NCI-H2107 (cell line): Measurements from ENCODE around the gene ARL8A.

Experiments used
- DNase-seq: peaks from one replicate; lab custom pipeline; 2025; lab: John Stamatoyannopoulos, UW

The ARL8A gene

GRCh38 chr1:202135221-202135721 is 9.3 kb downstream of the ARL8A start:
- peak; percentile 72 for DNase-seq

DNA sequence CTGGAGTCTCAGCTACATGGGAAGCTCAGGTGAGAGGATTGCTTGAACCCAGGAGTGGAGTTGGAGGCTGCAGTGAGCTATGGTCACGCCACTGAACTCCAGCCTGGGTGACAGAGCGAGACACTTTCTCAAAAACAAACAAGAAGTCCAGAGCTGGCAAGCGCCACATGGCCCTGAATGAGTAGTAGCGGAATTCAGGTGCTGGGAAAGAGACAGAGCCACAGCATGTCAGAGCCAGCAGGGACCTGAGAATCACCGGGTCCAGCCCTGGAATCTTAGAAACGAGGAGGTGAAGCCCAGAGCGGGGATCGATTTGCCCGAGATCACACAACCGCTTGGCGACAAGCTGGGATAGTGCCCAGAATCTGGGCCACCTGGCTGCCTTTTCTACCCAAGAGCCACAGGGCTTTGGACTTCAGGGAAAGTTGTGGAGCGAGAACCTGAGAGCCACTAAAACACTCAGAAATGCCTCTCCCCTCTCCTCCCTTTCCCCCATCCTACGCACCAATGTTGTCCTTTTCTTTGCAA is 9.8 kb downstream of the ARL8A start:
- DNase-seq, result no peak

- no peak for DNase-seq
Observed at GRCh38 chr1:202133989-202134388, 10.5 kb downstream of the ARL8A start.

GRCh38 chr1:202133496-202133895 is 11.0 kb downstream of the ARL8A start:
- no peak for DNase-seq

DNA sequence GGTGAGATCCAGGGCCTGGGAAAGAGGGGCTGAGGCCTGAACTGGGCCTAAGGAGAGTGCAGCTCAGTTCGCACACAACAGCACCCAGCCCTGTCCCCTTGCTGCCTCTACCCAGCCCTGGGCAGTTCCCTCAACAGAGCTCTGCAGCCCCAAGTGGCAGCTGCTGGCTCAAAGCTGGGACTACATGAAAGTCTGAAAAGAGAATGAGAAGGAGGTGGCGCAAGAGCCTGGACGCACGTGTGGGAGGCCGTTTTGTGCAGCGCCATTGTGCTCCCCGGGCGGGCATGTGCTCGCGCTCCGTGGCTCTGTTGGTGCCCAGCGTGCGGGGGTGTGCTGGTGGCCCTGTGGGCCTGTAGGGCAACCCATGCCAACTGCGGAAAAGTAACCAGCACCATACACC is 11.5 kb downstream of the ARL8A start:
- DNase-seq, result no peak

DNA sequence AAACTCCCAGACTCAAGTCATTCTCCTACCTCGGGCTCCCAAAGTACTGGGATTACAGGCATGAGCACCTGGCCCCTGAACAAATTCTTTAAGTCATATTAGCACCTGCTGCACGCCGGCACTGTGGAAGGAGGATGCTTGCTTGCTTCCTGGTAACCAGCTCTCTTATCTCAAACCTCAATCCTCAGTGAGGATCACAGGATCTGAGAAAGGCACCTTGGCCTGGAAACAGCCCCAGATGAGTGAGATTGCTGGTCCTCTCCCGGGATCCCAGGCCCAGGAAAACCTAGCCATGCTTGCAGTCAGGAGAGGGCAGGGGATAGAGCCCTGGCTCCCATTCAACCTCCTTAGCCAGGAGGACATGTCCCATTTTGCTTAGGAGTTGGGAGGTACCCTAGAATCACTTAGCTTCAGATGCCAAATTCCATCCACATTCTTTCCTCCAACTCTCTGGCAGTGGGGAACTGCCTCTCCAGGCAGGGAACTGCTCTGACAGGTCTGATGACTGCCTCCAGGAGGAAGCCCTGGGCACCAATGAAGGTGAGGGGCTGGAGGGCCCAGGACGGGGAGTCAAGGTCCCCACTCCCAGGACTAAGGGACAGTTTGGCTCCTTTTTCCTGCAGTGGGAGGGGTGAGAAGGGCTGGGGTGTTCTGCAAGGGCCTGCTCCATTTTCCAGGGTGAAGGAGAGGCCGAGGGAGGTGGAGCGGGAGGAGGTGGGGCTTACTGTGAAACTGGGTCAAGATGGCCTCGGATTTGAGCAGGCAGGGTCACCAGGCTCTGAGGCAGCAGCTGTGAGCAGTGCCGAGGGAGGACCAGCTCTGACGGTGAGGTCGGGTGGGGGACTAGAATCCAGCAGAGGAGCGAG is 12.3 kb downstream of the ARL8A start:
- DNase-seq, result no peak

DNA sequence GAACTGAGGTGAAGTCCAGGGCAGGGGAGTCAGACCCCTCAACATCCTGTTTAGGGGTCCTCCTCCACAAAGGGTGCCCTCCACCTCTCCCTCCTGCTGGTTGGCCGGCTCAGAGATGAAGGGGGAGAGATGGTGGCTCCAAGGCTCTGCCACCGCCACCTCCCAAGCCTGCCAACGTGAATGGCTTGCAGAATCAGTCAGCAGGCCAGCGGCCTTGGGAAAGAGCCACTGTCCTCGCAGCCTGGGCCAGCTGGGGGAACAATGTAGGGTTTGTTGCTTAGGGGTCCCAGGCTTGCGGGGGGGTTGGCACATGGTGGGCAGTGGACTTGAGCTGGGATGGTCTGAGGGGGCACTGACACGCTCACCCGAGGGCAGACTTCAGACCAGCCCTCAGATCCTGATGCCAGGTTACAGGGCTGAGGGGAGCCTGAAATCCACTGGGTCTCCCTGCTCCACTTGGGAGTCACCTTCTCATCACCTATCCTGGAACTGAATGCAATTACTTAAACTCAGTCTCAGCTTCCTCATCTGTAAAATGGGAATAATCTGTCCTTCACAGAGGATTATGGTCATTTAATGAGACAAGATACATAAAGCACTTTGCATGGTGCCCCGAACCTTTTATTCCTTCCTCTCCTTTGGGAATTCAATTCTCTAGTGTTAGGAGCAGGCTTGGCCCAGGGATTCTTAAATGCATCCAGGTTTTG is 13.6 kb downstream of the ARL8A start:
- no peak for DNase-seq

- DNase-seq, result no peak
Observed at GRCh38 chr1:202130297-202130721, 14.2 kb downstream of the ARL8A start.

DNA sequence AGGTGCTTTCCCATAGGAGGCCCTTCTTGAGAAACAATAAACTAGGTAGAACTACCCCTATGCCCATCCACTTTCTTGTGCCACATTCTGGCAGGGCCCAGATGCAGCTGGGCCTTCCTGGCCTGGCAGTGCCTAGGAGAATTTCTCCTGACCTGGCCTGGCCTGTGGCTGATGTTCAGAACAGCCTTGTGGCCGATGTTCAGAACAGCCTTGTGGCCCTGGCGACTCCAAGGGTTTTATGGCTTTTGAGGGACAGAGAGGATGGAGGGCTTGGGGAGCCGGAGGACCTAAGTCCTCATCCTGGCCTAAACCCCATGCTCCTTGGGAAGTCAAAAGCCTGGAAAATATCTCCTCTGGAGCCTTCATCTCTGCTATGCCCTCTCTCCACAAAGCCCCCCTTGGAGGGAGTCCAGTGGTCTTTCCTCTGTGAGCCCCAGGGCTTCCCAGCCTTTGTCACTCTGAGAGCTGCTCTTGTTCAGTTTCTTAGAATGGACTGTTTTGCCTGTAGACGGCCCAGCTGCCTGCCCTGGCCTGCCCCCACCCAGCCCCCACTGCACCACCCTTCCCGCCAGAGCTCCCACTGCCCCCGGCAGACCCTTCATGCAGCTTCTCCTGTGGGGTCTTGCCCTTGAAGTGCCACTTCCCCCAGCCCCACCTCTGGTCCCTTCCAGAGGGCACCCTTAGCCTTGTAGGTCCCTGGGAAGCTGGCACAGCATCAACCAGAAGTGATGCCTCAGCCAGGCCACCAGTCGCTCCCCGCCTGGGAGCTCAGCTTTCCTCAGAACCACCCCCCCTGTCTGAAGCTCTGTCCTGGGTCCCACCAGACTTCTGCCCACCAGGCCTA is 14.9 kb downstream of the ARL8A start:
- DNase-seq, result no peak

GRCh38 chr1:202127836-202128622 is 16.5 kb downstream of the ARL8A start:
- no peak for DNase-seq

- DNase-seq, result no peak
Observed at GRCh38 chr1:202127061-202127460, 17.5 kb downstream of the ARL8A start.

DNA sequence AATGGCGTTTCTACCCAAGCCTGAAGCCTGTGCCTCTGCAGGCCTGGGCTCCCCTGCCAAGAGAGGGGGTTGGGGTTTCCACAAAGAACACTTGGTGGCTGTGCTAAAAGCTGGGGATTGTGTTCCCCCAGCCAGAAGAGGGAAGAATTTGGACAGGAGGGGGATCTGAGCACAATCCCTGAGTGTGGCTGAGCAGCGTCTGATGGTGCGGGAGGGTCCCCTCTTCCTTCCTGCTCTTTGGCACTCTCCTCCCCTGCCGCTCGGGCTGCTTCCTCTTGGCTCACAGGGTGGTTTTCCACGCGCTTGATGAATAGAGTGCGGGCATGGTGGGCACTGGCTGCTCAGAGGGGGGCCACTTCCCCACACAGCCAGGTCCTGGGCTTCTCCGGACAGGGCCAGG is 18.1 kb downstream of the ARL8A start:
- DNase-seq, result no peak

DNA sequence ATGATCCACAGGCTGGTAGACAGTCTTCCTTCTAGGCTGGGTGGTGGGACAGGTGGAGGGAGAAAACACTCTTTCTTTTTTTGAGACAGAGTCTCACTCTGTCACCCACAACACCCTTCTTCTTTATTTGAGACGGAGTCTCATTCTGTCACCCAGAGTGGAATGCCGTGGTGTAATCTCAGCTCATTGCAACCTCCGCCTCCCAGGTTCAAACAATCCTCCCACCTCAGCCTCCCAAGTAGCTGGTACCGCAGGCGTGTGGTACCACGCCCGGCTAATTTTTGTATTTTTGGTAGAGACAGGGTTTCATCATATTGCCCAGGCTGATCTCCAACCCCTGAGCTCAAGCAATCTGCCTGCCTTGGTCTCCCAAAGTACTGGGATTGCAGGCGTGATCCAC is 18.9 kb downstream of the ARL8A start:
- no peak for DNase-seq

- no peak for DNase-seq
Observed at GRCh38 chr1:202124142-202124541, 20.4 kb downstream of the ARL8A start.

DNA sequence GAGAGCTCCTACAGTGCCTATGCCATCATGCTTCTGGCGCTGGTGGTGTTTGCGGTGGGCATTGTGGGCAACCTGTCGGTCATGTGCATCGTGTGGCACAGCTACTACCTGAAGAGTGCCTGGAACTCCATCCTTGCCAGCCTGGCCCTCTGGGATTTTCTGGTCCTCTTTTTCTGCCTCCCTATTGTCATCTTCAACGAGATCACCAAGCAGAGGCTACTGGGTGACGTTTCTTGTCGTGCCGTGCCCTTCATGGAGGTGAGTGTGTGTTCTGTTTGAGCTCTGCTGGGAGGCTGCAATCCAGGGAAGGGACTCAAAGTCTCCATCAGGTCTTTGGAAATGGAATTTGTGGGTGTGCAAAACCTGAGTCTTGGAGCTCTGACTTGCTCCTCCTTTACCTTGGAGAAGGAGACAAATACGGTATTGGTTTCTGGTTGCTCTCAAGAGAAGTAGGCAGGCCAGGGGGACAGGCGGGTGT is 21.2 kb downstream of the ARL8A start:
- DNase-seq, result no peak

- no peak for DNase-seq
Observed at GRCh38 chr1:202122639-202123335, 21.8 kb downstream of the ARL8A start, which contains the start of gene GPR37L1. GPR37L1 (plus strand) TSS chr1:202122917; CDS start chr1:202122964, 47 bp downstream.

GRCh38 chr1:202121006-202121405 is 23.5 kb downstream of the ARL8A start:
- DNase-seq, result no peak

GRCh38 chr1:202117898-202118371 is 26.6 kb downstream of the ARL8A start:
- DNase-seq, result no peak

GRCh38 chr1:202116287-202116686 is 28.2 kb downstream of the ARL8A start:
- no peak for DNase-seq

DNA sequence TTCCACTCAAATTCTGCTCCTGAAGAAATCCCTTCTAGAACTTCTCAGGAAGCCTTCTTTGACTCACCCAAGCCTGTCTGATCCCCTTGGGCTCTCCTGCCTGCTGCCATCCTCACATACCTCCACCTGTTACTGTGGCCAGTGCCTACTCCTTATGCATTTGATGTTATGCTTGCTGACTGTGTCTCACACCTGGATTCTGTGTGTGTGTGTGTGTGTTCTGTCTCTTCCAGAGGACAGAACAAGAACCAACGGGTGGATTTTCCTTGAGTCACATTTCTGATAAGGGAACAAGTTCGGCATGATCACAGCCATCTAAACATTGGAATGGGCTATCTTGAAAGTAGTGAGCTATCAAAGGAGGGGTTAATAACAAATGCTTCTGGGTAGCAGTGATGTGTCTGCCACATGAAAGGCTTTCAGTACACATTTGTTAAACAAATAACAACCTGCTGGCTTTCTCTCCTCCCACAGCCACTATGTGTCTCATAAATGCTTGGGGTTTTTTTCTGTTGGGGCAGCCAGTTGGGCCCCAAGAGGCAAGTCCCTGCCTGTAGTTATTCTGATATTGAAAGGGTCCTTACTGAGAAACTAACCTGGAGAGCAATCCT is 30.7 kb downstream of the ARL8A start:
- DNase-seq, result no peak
